ENCODE measurements around the gene PPRC1.

PPRC1 gene

GRCh38 chr10:102117391-102118159 lies 15.3 kb upstream of the PPRC1 start:
- DNase-seq = peak in 1 of 2 donors; percentile 54

DNA sequence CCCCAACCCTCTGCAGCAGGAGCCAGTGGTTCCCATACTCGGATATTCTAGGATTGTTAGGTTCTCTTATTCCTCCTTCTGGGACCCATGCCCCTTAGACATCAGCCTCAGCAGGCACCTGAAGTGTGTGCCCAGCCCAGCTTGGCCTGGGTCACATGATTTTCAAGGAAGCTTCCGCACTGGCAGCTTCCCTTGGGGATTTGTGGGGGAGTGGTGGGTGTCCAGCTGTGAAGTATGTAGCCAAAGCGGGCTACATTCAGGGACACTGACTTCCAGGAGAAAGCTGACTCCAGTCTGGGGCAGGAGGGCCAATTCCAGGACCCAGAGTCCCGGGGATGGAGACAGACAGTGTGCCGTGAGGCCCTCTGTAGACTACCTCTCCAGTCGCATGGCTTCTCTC lies 14.0 kb upstream of the PPRC1 start:
- no peak for DNase-seq

- DNase-seq = peak in 1 of 2 donors; percentile 18
These were observed 13.3 kb upstream of the PPRC1 start for GRCh38 chr10:102119417-102120141.

GRCh38 chr10:102120142-102120990 lies 12.5 kb upstream of the PPRC1 start, which contains the start of gene LDB1:
TSS of gene LDB1 (minus strand) at chr10:102120368. CDS start at chr10:102120110, 258 bp downstream.
- peak; percentile 49 to 63 for DNase-seq

- DNase-seq = peak; percentile 27 to 34
These were observed 11.7 kb upstream of the PPRC1 start for GRCh38 chr10:102120991-102121738.

- DNase-seq = no peak
These were observed 11.0 kb upstream of the PPRC1 start for GRCh38 chr10:102121739-102122372.

DNA sequence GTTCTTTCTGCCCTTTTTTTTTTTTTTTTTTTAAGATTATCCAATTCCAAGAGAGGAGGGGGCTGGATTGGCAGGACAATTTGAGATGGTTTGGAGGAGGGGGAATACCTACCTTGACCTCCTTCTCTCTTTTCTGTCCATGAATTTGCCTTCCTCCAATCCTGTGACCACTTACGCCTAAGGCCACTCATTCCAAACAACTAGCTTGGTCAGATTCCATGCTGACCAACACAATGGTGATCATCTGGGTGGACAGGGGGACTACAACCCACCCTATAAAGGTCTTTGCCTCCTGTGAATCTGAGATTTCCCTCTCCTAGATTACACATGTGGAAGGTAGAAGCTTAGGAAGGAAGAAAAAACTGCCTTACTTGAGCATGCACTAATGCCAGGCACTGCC lies 10.4 kb upstream of the PPRC1 start:
- DNase-seq = no peak

DNA sequence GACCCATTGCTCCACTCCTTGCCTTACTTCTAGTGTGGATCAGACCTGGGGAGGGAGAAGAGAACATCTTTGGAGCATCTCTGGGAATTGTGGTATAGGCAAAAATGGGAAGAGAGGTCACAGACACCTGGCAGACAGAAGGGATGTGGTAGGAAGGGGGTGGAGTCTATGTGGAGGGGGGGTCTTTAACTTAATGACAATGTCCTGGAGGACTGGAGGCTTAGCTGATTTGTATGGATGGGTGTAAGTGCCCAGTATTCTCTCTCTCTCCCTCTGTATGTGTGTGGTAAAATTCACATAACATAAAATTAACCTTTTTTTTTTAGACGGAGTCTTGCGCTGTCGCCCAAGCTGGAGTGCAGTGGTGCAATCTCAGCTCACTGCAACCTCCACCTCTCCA lies 9.6 kb upstream of the PPRC1 start:
- DNase-seq = no peak

- no peak for DNase-seq
These were observed 1.3 kb upstream of the PPRC1 start for GRCh38 chr10:102131286-102132170.

DNA sequence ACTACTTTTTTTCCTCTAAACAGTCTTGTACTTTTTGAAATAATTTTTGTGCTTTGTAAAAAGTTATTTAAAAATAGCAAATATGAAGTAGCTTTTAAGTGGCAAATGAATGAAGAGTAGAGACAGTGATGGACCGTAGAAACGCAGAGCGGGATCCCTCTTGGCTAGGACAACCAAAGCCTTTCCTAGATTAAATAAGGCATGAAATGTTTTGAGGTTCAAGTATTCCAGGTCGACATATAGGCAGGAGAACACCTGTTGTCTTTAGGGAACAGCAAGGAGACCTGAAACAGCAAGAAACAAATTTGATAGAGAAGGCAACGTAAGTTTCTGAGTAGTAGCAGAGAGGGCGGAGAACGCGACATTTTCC lies 662 bp upstream of the PPRC1 start:
- no peak for DNase-seq

DNA sequence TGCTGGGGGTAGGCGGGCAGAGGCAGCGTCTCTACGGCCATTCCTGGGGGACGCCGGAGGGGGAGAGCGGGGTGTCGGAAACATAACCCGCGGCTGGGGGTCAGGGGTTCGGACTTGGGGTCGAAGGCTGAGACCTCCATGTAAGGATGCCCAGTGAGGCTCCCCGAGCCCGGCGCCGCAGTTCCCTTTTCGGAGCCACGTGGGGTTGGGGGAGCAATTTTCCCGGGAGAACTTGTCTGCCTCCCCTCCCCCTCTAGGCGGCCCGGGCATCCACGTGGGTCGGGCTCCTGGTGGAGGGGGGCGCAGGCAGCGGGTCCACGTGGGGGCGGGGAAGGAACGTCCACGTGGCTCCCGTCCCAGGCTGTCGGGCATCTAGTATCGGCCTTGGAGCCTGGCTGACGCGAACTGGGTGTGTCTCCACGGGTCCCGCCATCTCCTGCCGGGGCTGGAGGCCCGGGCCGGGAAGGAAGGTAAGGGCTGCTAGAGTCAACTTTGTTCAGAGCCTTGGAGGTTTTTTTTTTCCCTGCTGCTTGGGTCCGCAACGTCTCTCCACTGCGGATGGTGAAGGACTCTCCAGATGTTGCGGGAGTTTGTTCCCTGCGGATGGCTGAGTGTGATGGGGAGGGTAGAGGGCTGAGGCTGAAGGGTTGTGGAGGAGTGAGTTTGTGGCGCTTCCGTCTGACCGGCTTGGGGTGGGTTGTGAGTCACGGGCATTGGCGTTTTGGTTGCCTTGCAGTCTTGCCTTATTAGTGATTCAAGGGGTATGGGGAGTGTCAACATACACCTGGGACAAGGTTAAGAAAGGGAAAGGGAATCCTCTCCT lies 744 bp downstream of the PPRC1 start:
- peak; percentile 28 to 51 for DNase-seq

GRCh38 chr10:102134416-102134815 lies 1.6 kb downstream of the PPRC1 start:
- DNase-seq = no peak

DNA sequence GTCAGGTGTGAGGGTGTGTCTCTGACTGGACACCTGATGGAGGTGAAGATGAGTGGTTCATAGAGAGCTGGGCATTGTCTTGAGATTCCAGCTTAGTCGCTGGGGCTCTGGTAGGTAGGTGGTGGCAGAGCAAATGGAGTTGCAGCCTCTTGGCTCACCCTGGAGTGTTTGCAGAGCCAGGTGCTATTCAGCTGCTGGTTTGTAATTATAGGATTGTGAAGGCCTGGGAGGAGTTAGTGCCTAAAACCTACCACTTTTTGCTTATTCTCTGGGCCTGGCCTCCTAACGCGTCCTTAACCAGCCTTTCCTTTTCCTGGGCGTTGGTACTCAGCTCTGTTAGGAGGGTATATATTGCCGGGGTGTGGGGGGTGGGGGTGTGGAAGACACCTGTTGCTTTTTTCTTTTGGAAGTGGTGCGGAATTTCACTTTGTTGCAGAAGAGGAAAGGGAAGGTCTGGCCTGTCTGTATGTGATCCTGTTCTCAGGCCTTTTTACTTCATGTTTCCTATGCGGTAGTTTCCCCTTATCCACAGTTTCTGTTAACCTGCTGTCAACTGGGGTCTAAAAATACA lies 3.2 kb downstream of the PPRC1 start:
- no peak for DNase-seq

DNA sequence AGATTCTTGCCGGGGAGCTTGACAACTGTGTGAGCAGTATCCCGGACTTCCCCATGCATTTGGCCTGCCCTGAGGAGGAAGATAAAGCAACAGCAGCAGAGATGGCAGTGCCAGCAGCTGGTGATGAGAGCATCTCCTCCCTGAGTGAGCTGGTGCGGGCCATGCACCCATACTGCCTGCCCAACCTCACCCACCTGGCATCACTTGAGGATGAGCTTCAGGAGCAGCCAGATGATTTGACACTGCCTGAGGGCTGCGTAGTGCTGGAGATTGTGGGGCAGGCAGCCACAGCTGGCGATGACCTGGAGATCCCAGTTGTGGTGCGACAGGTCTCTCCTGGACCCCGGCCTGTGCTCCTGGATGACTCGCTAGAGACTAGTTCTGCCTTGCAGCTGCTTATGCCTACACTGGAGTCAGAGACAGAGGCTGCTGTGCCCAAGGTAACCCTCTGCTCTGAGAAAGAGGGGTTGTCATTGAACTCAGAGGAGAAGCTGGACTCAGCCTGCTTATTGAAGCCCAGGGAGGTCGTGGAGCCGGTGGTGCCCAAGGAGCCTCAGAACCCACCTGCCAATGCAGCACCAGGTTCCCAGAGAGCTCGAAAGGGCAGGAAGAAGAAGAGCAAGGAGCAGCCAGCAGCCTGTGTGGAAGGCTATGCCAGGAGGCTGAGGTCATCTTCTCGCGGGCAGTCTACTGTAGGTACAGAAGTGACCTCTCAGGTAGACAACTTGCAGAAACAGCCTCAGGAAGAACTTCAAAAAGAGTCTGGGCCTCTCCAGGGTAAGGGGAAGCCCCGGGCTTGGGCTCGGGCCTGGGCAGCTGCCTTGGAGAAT lies 6.7 kb downstream of the PPRC1 start:
- no peak for DNase-seq

- no peak for DNase-seq
These were observed 7.4 kb downstream of the PPRC1 start for GRCh38 chr10:102140218-102140617.

- no peak for DNase-seq
These were observed 8.2 kb downstream of the PPRC1 start for GRCh38 chr10:102140913-102141540.

DNA sequence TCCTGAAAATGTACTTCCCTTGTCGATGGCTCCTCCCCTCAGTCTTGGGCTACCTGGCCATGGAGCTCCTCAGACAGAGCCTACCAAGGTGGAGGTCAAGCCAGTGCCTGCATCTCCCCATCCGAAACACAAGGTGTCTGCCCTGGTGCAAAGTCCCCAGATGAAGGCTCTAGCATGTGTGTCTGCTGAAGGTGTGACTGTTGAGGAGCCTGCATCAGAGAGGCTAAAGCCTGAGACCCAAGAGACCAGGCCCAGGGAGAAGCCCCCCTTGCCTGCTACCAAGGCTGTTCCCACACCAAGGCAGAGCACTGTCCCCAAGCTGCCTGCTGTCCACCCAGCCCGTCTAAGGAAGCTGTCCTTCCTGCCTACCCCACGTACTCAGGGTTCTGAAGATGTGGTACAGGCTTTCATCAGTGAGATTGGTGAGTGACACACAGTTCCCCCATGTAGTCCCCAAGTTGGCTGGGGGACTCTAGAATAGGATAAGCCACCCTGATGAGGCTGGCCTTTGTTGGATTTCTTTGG lies 8.8 kb downstream of the PPRC1 start:
- no peak for DNase-seq

DNA sequence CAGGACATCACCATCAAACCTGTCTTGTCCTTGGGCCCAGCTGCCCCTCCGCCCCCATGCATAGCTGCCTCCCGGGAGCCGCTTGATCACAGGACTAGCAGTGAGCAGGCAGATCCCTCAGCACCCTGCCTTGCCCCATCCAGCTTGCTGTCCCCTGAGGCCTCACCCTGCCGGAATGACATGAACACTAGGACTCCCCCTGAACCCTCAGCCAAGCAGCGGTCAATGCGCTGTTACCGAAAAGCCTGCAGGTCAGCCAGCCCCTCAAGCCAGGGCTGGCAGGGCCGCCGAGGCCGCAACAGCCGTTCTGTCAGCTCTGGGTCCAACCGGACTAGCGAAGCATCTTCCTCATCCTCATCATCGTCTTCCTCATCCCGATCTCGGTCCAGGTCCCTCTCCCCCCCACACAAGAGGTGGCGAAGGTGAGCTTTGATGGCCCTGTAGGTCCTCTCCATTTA lies 14.2 kb downstream of the PPRC1 start:
- no peak for DNase-seq

All from bone marrow (tissue), 2 donors.